ENCODE data around the gene MYH10. TPM values are rescaled to one million over a fixed set of nuclear protein-coding genes. Genes with fewer than 3 reads are reported as not detected.

Gene MYH10
- total RNA-seq, 2 donors from 2014 or later, result 48.6 to 56.6 TPM

GRCh38 chr17:8558144-8558543 is 72.4 kb downstream of the MYH10 start:
- Histone ChIP-seq H3K27me3 (replicated peaks; ENCODE audit: insufficient read depth) (no peaks in the 10 kb centered on the region), H3K4me1 (replicated peaks) (no peaks in the 10 kb centered on the region), H3K27ac (no peak overlapping the region), H3K36me3 (no peaks in the 10 kb centered on the region), H3K4me3 (no peak overlapping the region), H3K9me3 (no peaks in the 10 kb centered on the region)
- TF ChIP-seq CTCF (IDR thresholded peaks at IDR 0.05) (no peak), POLR2AphosphoS5 (IDR thresholded peaks at IDR 0.05) (no peak), POLR2A (IDR thresholded peaks at IDR 0.05) (no peak)
- DNase-seq (ENCODE audit: low spot score), result no peak
- WGBS, result 55% methylated on average over 1 of the region's 1 CpG
- intact Hi-C loops (cut with DNase I), result no loop called here

- Histone ChIP-seq H3K9me3 (no peaks in the 10 kb centered on the region), H3K27me3 (replicated peaks; ENCODE audit: insufficient read depth) (no peaks in the 10 kb centered on the region), H3K27ac (no peak overlapping the region), H3K4me1 (replicated peaks) (no peaks in the 10 kb centered on the region), H3K4me3 (no peak overlapping the region), H3K36me3 (no peaks in the 10 kb centered on the region)
- intact Hi-C loops (cut with DNase I), result no loop called here
- no peak for DNase-seq (ENCODE audit: low spot score)
- 76% methylated on average over 5 of the region's 5 CpGs for WGBS
- no peak for TF ChIP-seq CTCF (IDR thresholded peaks at IDR 0.05)
- TF ChIP-seq POLR2A (IDR thresholded peaks at IDR 0.05), result no peak
- no peak for TF ChIP-seq POLR2AphosphoS5 (IDR thresholded peaks at IDR 0.05)
Measured at GRCh38 chr17:8557176-8557806, 73.2 kb downstream of the MYH10 start.

- H3K27ac ChIP-seq, result no peak overlapping the region
- TF ChIP-seq CTCF (IDR thresholded peaks at IDR 0.05) (no peak), POLR2A (IDR thresholded peaks at IDR 0.05) (no peak)
- H3K9me3 ChIP-seq, result no peaks in the 10 kb centered on the region
- no peaks in the 10 kb centered on the region for H3K4me1 ChIP-seq (replicated peaks)
- 93% methylated on average over 9 of the region's 9 CpGs for WGBS
- intact Hi-C loops (cut with DNase I), result no loop called here
- no peak overlapping the region for H3K4me3 ChIP-seq
- H3K36me3 ChIP-seq, result no peaks in the 10 kb centered on the region
- H3K27me3 ChIP-seq (replicated peaks; ENCODE audit: insufficient read depth), result no peaks in the 10 kb centered on the region
- DNase-seq (ENCODE audit: low spot score), result no peak
Measured at GRCh38 chr17:8556074-8556473, 74.5 kb downstream of the MYH10 start.

- H3K4me1 ChIP-seq (replicated peaks), result no peaks in the 10 kb centered on the region
- H3K4me3 ChIP-seq, result no peak overlapping the region
- H3K27ac ChIP-seq, result no peak overlapping the region
- 71% methylated on average over 1 of the region's 1 CpG for WGBS
- intact Hi-C loops (cut with DNase I), result no loop called here
- no peak for TF ChIP-seq POLR2AphosphoS5 (IDR thresholded peaks at IDR 0.05)
- no peak for TF ChIP-seq CTCF (IDR thresholded peaks at IDR 0.05)
- no peak for TF ChIP-seq POLR2A (IDR thresholded peaks at IDR 0.05)
- no peak for DNase-seq (ENCODE audit: low spot score)
- no peaks in the 10 kb centered on the region for H3K36me3 ChIP-seq
- no peaks in the 10 kb centered on the region for H3K9me3 ChIP-seq
- no peaks in the 10 kb centered on the region for H3K27me3 ChIP-seq (replicated peaks; ENCODE audit: insufficient read depth)
Measured at GRCh38 chr17:8555062-8555461, 75.5 kb downstream of the MYH10 start.

GRCh38 chr17:8552577-8553320 is 77.8 kb downstream of the MYH10 start:
- H3K36me3 ChIP-seq, result no peaks in the 10 kb centered on the region
- intact Hi-C loops (cut with DNase I), result no loop called here
- H3K27ac ChIP-seq, result no peak overlapping the region
- no peak overlapping the region for H3K4me3 ChIP-seq
- DNase-seq (ENCODE audit: low spot score), result no peak
- no peaks in the 10 kb centered on the region for H3K27me3 ChIP-seq (replicated peaks; ENCODE audit: insufficient read depth)
- no peaks in the 10 kb centered on the region for H3K9me3 ChIP-seq
- TF ChIP-seq POLR2A (IDR thresholded peaks at IDR 0.05), result no peak
- no peak for TF ChIP-seq CTCF (IDR thresholded peaks at IDR 0.05)
- TF ChIP-seq POLR2AphosphoS5 (IDR thresholded peaks at IDR 0.05), result no peak
- no peaks in the 10 kb centered on the region for H3K4me1 ChIP-seq (replicated peaks)
- WGBS, result 96% methylated on average over 9 of the region's 9 CpGs
